ENCODE data around the gene SLC6A8. TPM values are rescaled to one million over a fixed set of nuclear protein-coding genes. Genes with fewer than 3 reads are reported as not detected.

The SLC6A8 gene
- total and polyA plus RNA-seq, 2 of the 4 experiments (the other 2 are of a cell fraction): 7.2 to 25.5 TPM

DNA sequence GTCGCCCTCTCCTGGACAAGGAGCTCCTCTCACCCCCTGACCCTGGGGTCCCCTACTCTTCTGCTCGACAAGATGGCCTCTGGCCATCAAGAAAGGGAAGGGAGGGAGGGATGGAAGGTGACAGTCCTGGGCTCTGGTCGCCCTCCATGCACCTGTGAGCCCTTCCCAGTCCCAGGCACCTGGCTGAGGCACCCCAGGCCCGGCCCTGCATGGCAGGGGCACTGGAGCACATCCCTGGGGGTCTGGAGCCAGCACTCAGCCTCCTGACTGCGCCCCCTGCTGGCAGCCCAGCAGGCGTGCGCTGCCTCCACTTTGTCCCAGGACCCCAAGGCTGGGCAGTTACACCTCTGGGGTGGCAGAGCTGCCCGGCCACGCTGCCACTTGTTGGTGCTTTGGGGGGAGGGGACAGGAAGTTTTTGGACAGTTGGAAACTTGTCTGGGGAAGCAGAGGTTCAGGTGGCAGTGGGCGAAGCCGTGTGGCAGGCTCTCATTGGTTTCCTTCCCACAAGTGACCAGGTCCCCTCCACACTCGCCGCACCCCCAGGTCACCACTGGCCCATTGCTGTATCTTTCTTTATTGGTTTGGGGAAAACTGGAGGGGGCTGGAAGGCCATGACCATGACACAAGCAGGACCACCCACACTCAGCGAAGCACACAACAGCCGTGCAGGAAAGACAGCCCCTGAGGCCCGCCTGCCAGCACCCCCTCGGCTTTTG, 18.4 kb upstream of the SLC6A8 start:
- H3K4me2 ChIP-seq (ENCODE audit: low read depth, low read length): no peak overlapping the region
- no peak overlapping the region for H3K56ac ChIP-seq (ENCODE audit: extremely low read depth, insufficient read depth, low read length)
- H3K27ac ChIP-seq (ENCODE audit: insufficient read depth, low read length): no peak overlapping the region
- H3K36me3 ChIP-seq (ENCODE audit: control insufficient read depth, insufficient read depth, low read length): no peaks in the 10 kb centered on the region
- H2BK15ac ChIP-seq (ENCODE audit: low read depth, low read length): no peak overlapping the region
- no peak overlapping the region for H2BK5ac ChIP-seq (ENCODE audit: low read depth, low read length, poor library complexity, severe bottlenecking)
- peak overlapping the region; percentile 72 for H2AFZ ChIP-seq (replicated peaks; ENCODE audit: low read length, poor library complexity)
- H3K4me1 ChIP-seq (ENCODE audit: control insufficient read depth, insufficient read depth, low read length): no peaks in the 10 kb centered on the region
- in situ Hi-C loops (cut with MboI; ENCODE audit: low sequenced_read_pairs) (loop anchor here (5.0 to 25.0 kb wide), 2 partner anchors 112 to 707 kb away; no protein-coding TSS in a partner anchor), dilution Hi-C loops (cut with HindIII; ENCODE audit: low sequenced_read_pairs, unreplicated experiment) (no loop called here), intact Hi-C loops (cut with micrococcal nuclease) (loop anchor here (5.0 kb wide), 2 partner anchors 637 to 727 kb away; no protein-coding TSS in a partner anchor)
- CTCF ChIA-PET: interaction anchor here (1.1 kb wide), 1 partner anchor 130 kb away, joined by 3 read pairs; no protein-coding TSS in a partner anchor
- WGBS, 2 experiments (ENCODE audit: extremely low coverage in 2 of 2, insufficient read length in 1 of 2): 24% methylated on average over 2 of the region's 17 CpGs; no CpG with 5 or more reads in 1 of the 2 experiments
- H2BK120ac ChIP-seq (ENCODE audit: low read depth, low read length): no peak overlapping the region
- peaks cover 28% of the 10 kb centered on the region for H3K27me3 ChIP-seq (ENCODE audit: control insufficient read depth, insufficient read depth, low read length)
- no peak overlapping the region for H3K18ac ChIP-seq (ENCODE audit: low read depth, low read length)
- no peaks in the 10 kb centered on the region for H3K79me1 ChIP-seq (ENCODE audit: low read depth in 1 of 2, low read length in 2 of 2)
- no peak overlapping the region for H2BK20ac ChIP-seq (ENCODE audit: low read depth, low read length)
- H3K23ac ChIP-seq (ENCODE audit: low read depth, low read length): no peak overlapping the region
- H3K9ac ChIP-seq (ENCODE audit: low read depth, low read length): no peak overlapping the region
- POLR2A ChIA-PET (ENCODE audit: unreplicated experiment): no interaction called here
- H3K14ac ChIP-seq (replicated peaks; ENCODE audit: low read depth, low read length): no peak overlapping the region
- ATAC-seq (ENCODE audit: low read depth): peak; percentile 63
- TF ChIP-seq RAD21 (IDR thresholded peaks at IDR 0.05; ENCODE audit: low read length) (0 out of 2 replicates have a peak, but pooled peaks have one; percentile 16), MAFK (IDR thresholded peaks at IDR 0.05; ENCODE audit: low read depth, low read length) (no peak), NFE2L2 (IDR thresholded peaks at IDR 0.05; ENCODE audit: low read depth, low read length) (no peak), BHLHE40 (IDR thresholded peaks at IDR 0.05; ENCODE audit: low read depth, low read length) (no peak), CEBPB (IDR thresholded peaks at IDR 0.05; ENCODE audit: low read depth, low read length) (no peak), SMC3 (IDR thresholded peaks at IDR 0.05; ENCODE audit: low read depth, low read length) (peak; percentile 22; the same call in 1 of the 2 replicates), RFX5 (IDR thresholded peaks at IDR 0.05; ENCODE audit: low read depth, low read length) (no peak)
- TF ChIP-seq, protein P1, sequence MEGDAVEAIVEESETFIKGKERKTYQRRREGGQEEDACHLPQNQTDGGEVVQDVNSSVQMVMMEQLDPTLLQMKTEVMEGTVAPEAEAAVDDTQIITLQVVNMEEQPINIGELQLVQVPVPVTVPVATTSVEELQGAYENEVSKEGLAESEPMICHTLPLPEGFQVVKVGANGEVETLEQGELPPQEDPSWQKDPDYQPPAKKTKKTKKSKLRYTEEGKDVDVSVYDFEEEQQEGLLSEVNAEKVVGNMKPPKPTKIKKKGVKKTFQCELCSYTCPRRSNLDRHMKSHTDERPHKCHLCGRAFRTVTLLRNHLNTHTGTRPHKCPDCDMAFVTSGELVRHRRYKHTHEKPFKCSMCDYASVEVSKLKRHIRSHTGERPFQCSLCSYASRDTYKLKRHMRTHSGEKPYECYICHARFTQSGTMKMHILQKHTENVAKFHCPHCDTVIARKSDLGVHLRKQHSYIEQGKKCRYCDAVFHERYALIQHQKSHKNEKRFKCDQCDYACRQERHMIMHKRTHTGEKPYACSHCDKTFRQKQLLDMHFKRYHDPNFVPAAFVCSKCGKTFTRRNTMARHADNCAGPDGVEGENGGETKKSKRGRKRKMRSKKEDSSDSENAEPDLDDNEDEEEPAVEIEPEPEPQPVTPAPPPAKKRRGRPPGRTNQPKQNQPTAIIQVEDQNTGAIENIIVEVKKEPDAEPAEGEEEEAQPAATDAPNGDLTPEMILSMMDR (conservative IDR thresholded peaks at IDR 0.05; ENCODE audit: low read depth, low read length): peak; percentile 52
- no peak overlapping the region for H2AK9ac ChIP-seq (replicated peaks; ENCODE audit: low read depth, low read length, poor library complexity)
- no peak overlapping the region for H4K8ac ChIP-seq (ENCODE audit: low read depth in 2 of 2, low read length in 2 of 2)
- no peak overlapping the region for H3K4me3 ChIP-seq (ENCODE audit: insufficient read depth, low read depth, low read length)
- no peak overlapping the region for H3K4ac ChIP-seq (ENCODE audit: low read depth, low read length)
- no peak overlapping the region for H4K5ac ChIP-seq (ENCODE audit: low read depth, low read length)
- H4K20me1 ChIP-seq (ENCODE audit: insufficient read depth, low read length): no peaks in the 10 kb centered on the region; the same call in 1 of the 2 replicates
- DNase-seq: no peak
- H4K91ac ChIP-seq (ENCODE audit: insufficient read depth, low read depth, low read length): no peak overlapping the region
- H3K9me3 ChIP-seq (ENCODE audit: control insufficient read depth, insufficient read depth, low read length): peaks cover 6% of the 10 kb centered on the region
- no TSS peak for BruUV-seq (replicated peaks)
- no peaks in the 10 kb centered on the region; the same call in 1 of the 2 replicates for H3K9me1 ChIP-seq (ENCODE audit: insufficient read depth, low read length)
- no peak overlapping the region for H2AK5ac ChIP-seq (ENCODE audit: low read depth, low read length)
